Measurements from ENCODE around the gene SKIDA1.

DNA sequence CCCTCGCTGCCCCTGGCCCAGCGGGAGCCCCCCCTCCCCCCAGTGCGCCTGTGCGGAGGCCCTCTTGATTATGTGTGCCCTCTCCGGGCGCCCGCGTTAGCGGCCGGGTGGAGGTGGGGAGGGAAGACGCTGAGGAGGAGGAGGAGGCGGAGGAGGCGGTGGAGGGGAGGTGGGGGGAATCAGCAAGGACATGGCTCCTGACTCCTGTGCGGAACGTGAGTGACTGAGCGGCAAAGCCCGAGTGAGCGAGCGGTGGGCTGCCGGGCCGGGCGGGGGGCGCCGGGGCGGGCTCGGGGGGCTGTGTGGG lies 8.8 kb upstream of the SKIDA1 start:
- TF ChIP-seq, protein P1, sequence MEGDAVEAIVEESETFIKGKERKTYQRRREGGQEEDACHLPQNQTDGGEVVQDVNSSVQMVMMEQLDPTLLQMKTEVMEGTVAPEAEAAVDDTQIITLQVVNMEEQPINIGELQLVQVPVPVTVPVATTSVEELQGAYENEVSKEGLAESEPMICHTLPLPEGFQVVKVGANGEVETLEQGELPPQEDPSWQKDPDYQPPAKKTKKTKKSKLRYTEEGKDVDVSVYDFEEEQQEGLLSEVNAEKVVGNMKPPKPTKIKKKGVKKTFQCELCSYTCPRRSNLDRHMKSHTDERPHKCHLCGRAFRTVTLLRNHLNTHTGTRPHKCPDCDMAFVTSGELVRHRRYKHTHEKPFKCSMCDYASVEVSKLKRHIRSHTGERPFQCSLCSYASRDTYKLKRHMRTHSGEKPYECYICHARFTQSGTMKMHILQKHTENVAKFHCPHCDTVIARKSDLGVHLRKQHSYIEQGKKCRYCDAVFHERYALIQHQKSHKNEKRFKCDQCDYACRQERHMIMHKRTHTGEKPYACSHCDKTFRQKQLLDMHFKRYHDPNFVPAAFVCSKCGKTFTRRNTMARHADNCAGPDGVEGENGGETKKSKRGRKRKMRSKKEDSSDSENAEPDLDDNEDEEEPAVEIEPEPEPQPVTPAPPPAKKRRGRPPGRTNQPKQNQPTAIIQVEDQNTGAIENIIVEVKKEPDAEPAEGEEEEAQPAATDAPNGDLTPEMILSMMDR (IDR thresholded peaks at IDR 0.05; ENCODE audit: insufficient read depth, low read depth, low read length), result no peak
- no peak for TF ChIP-seq EZH2 (IDR thresholded peaks at IDR 0.05; ENCODE audit: insufficient read depth, low read length)

Measured in astrocyte (in vitro differentiated cells and primary cell).